Measurements from ENCODE around the gene TBPL1. TPM values are rescaled to one million over a fixed set of nuclear protein-coding genes. Genes with fewer than 3 reads are reported as not detected.
A peak's percentile ranks its signal among the peaks of the same experiment; 100 is the strongest.

The TBPL1 gene
- total RNA-seq, 3 donors from 2014 or later, result 16.6 to 25.4 (median 23.3) TPM

GRCh38 chr6:134005800-134006199 is 52.8 kb downstream of the TBPL1 start:
- Histone ChIP-seq H3K36me3 (ENCODE audit: low read depth) (no peaks in the 10 kb centered on the region), H3K4me3 (no peak overlapping the region), H3K9me3 (no peaks in the 10 kb centered on the region), H3K4me1 (ENCODE audit: low read depth) (peaks cover 9% of the 10 kb centered on the region)
- TF ChIP-seq CTCF (IDR thresholded peaks at IDR 0.05), result no peak
- DNase-seq (no peak), ATAC-seq (no peak)
- intact Hi-C loops (cut with DNase I, micrococcal nuclease), result no loop called here

GRCh38 chr6:134007077-134007476 is 54.1 kb downstream of the TBPL1 start:
- intact Hi-C loops (cut with DNase I, micrococcal nuclease), result no loop called here
- ATAC-seq, result peak; percentile 89
- peaks cover 13% of the 10 kb centered on the region for H3K4me1 ChIP-seq (ENCODE audit: low read depth)

GRCh38 chr6:134009876-134010275 is 56.9 kb downstream of the TBPL1 start:
- Histone ChIP-seq H3K4me1 (ENCODE audit: low read depth) (peaks cover 13% of the 10 kb centered on the region), H3K4me3 (no peak overlapping the region), H3K36me3 (ENCODE audit: low read depth) (no peaks in the 10 kb centered on the region), H3K9me3 (no peaks in the 10 kb centered on the region)
- DNase-seq (no peak), ATAC-seq (no peak)
- no peak for TF ChIP-seq CTCF (IDR thresholded peaks at IDR 0.05)
- intact Hi-C loops (cut with DNase I, micrococcal nuclease), result no loop called here

More at GRCh38 chr6:134007077-134007476, 54.1 kb downstream of the TBPL1 start:
- peak; percentile 60 to 72 (median 65) for DNase-seq
- TF ChIP-seq CTCF (IDR thresholded peaks at IDR 0.05), result no peak
- Histone ChIP-seq H3K36me3 (ENCODE audit: low read depth) (no peaks in the 10 kb centered on the region), H3K9me3 (no peaks in the 10 kb centered on the region), H3K4me3 (no peak overlapping the region)

- Histone ChIP-seq H3K9me3 (no peaks in the 10 kb centered on the region), H3K4me3 (no peak overlapping the region), H3K36me3 (ENCODE audit: low read depth) (no peaks in the 10 kb centered on the region), H3K4me1 (ENCODE audit: low read depth) (peaks cover 13% of the 10 kb centered on the region)
- ATAC-seq (no peak), DNase-seq (no peak)
- TF ChIP-seq CTCF (IDR thresholded peaks at IDR 0.05), result no peak
- intact Hi-C loops (cut with DNase I, micrococcal nuclease), result no loop called here
These were observed 57.4 kb downstream of the TBPL1 start for GRCh38 chr6:134010400-134010799.

- DNase-seq, result no peak
- no peak overlapping the region for H3K4me3 ChIP-seq
- H3K9me3 ChIP-seq, result no peaks in the 10 kb centered on the region
- intact Hi-C loops (cut with DNase I, micrococcal nuclease), result no loop called here
- no peaks in the 10 kb centered on the region for H3K36me3 ChIP-seq (ENCODE audit: low read depth)
- TF ChIP-seq CTCF (IDR thresholded peaks at IDR 0.05), result no peak
- ATAC-seq, result peak; percentile 42
- peaks cover 13% of the 10 kb centered on the region for H3K4me1 ChIP-seq (ENCODE audit: low read depth)
These were observed 58.0 kb downstream of the TBPL1 start for GRCh38 chr6:134010974-134011373.

GRCh38 chr6:134014588-134015137 is 61.6 kb downstream of the TBPL1 start:
- no peaks in the 10 kb centered on the region for H3K36me3 ChIP-seq (ENCODE audit: low read depth)
- intact Hi-C loops (cut with DNase I, micrococcal nuclease), result no loop called here
- no peak for TF ChIP-seq CTCF (IDR thresholded peaks at IDR 0.05)
- no peaks in the 10 kb centered on the region for H3K9me3 ChIP-seq
- peaks cover 7% of the 10 kb centered on the region for H3K4me1 ChIP-seq (ENCODE audit: low read depth)
- H3K4me3 ChIP-seq, result no peak overlapping the region
- ATAC-seq, result no peak
- DNase-seq, result no peak

Measured in mucosa of descending colon (tissue), 3 donors.